Non-pigmented ciliary epithelial cell (primary cell): ENCODE results near the gene KIRREL3.
"Not testable (repeated sequence)": the region's sequence is repeated elsewhere in the genome, so short reads cannot be mapped to it uniquely, and the experiment has no call there.

Experiments used
- DNase-seq: peaks from one replicate; pipeline ENCODE4 v3.0.0-alpha.2; 2010; ENCODE audit warnings: low read depth

The KIRREL3 gene

DNA sequence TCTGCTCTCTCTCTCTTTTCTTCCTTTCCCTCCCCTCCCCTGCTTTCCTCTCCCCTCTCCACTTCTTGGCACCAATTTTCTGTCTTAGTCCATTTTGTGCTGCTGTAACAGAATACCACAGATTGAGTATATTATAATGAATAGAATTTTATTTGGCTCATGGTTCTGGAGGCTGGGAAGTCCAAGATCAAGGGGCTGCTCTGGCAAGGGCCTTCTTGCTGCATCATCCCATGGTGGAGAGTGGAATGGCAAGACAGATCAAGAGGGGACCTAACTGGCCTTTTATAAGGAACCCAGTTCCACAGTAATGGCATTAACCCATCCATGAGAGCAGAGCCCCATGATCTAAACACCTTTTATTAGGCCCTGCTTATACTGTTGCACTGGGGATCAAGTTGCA, 600.6 kb downstream of the KIRREL3 start:
- no peak for DNase-seq

DNA sequence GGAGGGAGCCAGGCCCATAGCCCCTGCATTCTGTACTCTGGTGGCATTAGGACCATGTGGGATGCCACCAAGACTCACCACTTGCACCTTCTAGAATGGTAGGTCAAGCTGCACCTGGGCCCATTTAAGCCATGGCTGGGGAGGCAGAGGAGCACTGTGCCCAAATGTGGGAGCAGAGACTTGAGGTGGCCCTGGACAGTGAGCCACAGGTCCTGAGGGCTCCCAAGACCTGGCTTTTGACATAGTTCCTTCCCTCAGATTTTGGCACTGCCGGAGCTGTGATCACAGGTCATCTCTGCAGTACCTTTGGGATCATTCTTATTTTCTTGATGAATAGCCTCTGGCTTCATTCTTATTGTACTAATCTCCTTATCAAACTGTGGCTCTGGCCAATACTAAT, 601.8 kb downstream of the KIRREL3 start:
- no peak for DNase-seq

GRCh38 chr11:126398296-126398695, 602.3 kb downstream of the KIRREL3 start:
- DNase-seq: no peak

- DNase-seq: no peak
Observed at GRCh38 chr11:126396965-126397364, 603.6 kb downstream of the KIRREL3 start.

DNA sequence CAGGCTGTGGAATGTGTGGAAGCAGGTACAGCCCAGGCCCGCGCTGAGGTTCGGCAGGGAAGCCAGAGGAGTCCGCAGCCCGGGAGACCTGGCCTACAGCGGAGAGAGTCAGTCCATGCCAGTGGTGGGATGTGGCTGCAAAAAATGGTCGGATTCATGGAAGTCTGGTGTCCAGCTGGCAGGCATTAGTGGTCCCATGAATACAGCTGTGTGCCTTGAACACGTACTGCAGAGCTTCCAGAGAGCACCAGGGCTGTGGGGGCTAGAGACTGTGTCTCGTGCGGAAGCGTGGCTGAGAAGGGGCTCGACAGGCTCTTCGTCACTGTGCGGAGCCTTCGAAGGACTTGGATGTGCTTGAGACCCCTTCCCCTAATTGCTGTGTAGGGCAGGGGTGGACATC, 604.3 kb downstream of the KIRREL3 start:
- DNase-seq: not testable (repeated sequence)

DNA sequence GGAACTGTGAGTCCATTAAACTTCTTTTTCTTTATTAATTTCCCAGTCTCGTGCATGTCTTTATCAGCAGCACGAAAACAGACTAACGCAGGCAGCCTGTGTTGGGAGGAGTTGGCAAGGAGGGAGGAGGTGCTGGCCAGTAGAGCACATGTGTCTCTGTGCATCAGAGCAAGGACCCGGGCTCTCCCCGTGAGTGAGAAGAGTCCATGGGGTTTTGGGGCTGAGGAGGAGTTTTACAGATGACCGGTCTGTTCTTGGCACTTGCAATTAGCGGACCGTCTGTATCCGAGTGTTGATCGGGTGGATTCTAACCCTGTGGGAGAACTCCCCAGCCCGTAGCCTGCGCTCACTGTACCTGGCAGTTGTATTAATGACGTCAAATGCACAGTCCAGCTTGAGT, 604.8 kb downstream of the KIRREL3 start:
- not testable (repeated sequence) for DNase-seq

GRCh38 chr11:126394634-126395072, 605.9 kb downstream of the KIRREL3 start:
- not testable (repeated sequence) for DNase-seq

- no peak for DNase-seq
Observed at GRCh38 chr11:126394036-126394435, 606.5 kb downstream of the KIRREL3 start.

GRCh38 chr11:126393143-126393542, 607.4 kb downstream of the KIRREL3 start:
- no peak for DNase-seq

DNA sequence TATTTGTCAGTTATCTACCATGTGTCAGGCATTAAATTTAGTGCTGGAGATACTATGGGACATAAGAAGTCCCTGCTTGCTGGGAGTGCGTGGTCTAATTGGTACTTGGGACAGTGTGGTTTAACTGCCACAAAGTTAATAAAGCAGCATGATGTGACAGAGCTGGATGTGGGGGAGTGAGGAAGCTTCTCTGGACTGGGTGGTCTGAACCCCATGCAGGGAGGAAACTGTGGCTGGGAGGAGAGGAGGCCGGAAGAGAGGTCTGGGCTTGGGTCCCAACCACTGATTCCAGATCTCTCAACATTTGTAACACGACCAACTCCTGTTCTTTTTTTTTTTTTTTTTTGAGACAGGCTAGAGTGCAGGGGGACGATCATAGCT, 607.9 kb downstream of the KIRREL3 start:
- DNase-seq: no peak

- DNase-seq: no peak
Observed at GRCh38 chr11:126391970-126392632, 608.5 kb downstream of the KIRREL3 start.

GRCh38 chr11:126391286-126391954, 609.1 kb downstream of the KIRREL3 start:
- no peak for DNase-seq

- DNase-seq: no peak
Observed at GRCh38 chr11:126390272-126390867, 610.2 kb downstream of the KIRREL3 start.

GRCh38 chr11:126387857-126388256, 612.7 kb downstream of the KIRREL3 start:
- DNase-seq: no peak

- DNase-seq: not testable (repeated sequence)
Observed at GRCh38 chr11:126386729-126387071, 613.9 kb downstream of the KIRREL3 start.

- no peak for DNase-seq
Observed at GRCh38 chr11:126385991-126386728, 614.4 kb downstream of the KIRREL3 start.

GRCh38 chr11:126384449-126385070, 616.0 kb downstream of the KIRREL3 start:
- no peak for DNase-seq

DNA sequence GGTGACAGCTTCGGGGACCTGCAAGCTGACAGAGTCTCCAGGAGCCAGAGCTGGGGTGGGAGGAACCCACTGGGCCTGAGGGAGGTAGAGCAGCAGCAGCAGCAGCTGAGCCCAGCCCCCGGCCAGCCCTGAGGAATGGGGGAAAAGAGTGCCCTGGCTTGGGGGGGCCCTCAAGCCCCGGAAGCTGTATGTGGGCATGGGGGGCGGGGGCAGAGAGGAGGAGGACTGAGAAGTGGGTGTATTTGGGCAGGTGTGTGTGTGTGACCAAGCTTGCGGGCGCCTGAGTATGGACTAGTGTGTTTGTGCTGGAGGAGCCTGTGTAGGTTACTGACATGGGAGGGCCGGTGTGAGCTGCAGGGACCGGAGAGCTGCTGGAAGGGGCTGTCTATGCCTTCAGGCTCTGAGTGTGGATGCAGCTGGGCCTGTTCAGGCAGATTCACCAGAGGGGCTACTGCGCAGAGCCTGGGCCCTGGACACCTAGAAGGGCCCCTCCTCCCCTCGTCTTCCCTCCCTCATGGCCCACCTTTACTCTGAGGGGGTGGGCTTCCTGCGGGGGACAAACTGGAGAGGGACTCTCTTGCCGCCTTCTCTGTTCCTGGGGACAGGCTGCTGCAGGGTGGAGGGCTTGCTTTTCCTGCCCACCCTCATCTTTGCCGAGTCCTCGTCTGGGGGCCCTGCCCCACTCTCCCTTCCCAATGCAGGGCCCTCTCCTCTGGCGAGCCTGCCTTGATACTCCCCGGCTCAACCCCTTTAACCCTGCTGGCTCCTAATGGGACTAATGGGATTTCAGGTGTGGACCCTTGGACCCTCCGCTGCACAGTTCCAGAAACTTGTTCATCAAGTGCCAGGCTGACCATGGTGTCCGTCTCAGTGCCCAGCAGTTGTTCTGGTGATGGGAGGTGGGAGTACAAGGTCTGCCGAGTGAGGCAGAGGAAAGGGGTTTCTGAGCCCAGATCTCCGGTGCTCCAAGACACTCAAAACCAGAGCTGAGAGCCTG, 616.9 kb downstream of the KIRREL3 start:
- no peak for DNase-seq

GRCh38 chr11:126382641-126383040, 617.9 kb downstream of the KIRREL3 start:
- DNase-seq: not testable (repeated sequence)

DNA sequence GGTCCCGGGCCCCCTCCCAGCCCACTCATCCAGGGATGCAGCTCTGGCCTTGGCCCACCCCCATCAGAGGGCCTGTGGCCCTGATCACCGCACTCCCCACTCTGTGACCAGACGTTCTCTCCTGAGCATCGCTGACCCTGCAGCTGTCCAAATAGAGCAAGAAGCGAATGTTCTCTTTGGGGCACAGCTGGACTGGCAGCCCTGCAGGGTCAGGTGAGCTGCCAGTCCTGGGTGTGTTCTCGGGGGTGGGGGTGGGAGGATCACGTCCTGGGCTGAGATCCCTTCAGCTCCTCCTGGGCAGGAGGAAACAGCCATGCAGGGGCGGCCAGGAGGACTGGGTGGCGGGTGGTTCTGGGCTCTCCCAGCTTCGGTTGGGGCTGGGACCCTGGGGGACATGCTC, 618.6 kb downstream of the KIRREL3 start:
- DNase-seq: not testable (repeated sequence)

- no peak for DNase-seq
Observed at GRCh38 chr11:126380909-126381308, 619.7 kb downstream of the KIRREL3 start.
